Measurements from ENCODE around the gene SBK3.

GRCh38 chr19:55497763-55498162 lies 47.6 kb downstream of the SBK3 start:
- TF ChIP-seq POLR2A (IDR thresholded peaks at IDR 0.05), result no peak
- no peak for TF ChIP-seq POLR2AphosphoS5 (IDR thresholded peaks at IDR 0.05)
- TF ChIP-seq, protein P1, sequence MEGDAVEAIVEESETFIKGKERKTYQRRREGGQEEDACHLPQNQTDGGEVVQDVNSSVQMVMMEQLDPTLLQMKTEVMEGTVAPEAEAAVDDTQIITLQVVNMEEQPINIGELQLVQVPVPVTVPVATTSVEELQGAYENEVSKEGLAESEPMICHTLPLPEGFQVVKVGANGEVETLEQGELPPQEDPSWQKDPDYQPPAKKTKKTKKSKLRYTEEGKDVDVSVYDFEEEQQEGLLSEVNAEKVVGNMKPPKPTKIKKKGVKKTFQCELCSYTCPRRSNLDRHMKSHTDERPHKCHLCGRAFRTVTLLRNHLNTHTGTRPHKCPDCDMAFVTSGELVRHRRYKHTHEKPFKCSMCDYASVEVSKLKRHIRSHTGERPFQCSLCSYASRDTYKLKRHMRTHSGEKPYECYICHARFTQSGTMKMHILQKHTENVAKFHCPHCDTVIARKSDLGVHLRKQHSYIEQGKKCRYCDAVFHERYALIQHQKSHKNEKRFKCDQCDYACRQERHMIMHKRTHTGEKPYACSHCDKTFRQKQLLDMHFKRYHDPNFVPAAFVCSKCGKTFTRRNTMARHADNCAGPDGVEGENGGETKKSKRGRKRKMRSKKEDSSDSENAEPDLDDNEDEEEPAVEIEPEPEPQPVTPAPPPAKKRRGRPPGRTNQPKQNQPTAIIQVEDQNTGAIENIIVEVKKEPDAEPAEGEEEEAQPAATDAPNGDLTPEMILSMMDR (IDR thresholded peaks at IDR 0.05), result no peak
- no peak for TF ChIP-seq EP300 (IDR thresholded peaks at IDR 0.05)

All from gastroesophageal sphincter (tissue), 3 donors.